LHCN-M2 (cell line): ENCODE data around the gene SERPINB8. TPM values are rescaled to one million over a fixed set of nuclear protein-coding genes. Genes with fewer than 3 reads are reported as not detected.
"Not testable (repeated sequence)": the region's sequence is repeated elsewhere in the genome, so short reads cannot be mapped to it uniquely, and the experiment has no call there.

Source experiments
- DNase-seq: peaks from one replicate; pipeline ENCODE4 v3.0.0-alpha.2; 2012; ENCODE audit warnings: low read depth
- polyA plus RNA-seq: library from polyadenylated mRNA; unstranded; fragments of >200 nt; gene quantifications from one replicate; pipeline ENCODE4 v1.2.1, GENCODE V29; 2012; ENCODE audit warnings: missing spikeins
- total RNA-seq: library from RNA; depleted of rRNA; stranded (reverse); fragments of >200 nt; gene quantifications from 2 replicates; pipeline ENCODE4 v1.2.3, GENCODE V29; 2014; rRNA removed

The SERPINB8 gene
- total RNA-seq, result 17.8 and 21.5 TPM in 2 replicates
- polyA plus RNA-seq, result 12.6 TPM

DNA sequence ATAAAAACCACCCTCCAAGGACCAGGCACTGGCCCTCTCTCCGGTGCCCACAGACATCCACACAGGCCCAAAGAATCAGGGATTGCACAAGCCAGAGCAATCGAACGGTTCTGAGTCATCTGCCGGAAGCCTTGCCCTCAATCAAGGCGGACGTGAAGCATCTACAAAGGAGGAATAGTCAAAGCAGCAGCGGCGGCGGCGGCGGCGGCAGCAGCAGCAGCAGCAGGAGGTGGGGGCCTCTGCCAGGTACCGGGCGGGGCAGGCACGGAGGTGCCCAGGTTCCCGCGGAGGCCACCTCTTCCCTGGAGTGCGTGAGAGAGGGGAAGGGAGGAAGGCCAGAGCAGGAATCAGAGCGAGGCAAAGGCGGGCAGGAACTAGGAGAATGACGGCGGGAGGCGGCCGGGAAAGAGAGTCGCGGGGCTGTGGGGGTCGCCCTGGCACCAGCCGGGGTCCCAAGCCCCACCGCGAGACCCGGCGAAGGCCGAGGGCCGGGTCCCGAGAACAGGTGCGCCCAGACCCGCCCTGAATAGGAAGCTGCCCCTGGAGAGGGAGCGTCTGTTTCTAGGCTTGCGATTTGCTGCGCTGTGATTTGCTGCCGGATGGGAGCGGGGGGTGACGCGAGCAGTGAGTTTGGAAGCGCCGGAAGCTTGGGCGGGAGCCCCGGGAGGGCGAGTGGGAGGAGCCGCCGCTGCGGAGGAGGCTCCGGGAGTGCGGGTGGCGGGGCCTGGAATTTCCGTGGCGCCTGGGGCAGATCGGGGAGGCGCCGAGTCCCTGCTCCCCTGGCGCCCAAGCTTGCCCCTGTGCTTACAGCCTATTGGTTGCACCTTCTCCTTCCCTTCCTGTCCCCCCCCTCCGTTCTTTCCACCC is at the start of gene SERPINB8:
SERPINB8 (plus strand) TSS at position 140 of the 867 bp plus-strand sequence. CDS start 8,228 bp downstream, outside the sequence.
- DNase-seq, result peak; percentile 89

GRCh38 chr18:63922049-63922448 is 47.8 kb upstream of the SERPINB8 start:
- DNase-seq, result no peak

GRCh38 chr18:63924551-63924950 is 45.3 kb upstream of the SERPINB8 start:
- no peak for DNase-seq

DNA sequence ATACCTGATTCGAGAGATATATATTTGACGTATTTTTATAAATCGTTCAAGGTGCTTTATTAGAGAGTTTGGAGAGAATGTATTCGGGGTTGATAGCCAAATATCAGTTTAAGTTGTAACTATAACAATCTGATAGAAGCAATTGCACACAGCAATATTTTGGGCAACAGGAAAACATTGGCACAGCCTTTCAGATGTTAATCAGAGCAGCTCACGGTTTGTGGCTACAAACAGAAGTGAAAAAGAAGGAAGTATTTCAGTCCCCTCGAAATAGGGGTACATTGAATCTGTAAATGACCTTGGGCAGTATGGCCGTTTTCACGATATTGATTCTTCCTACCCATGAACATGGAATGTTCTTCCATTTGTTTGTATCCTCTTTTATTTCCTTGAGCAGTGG is 41.5 kb upstream of the SERPINB8 start:
- DNase-seq, result no peak

- DNase-seq, result not testable (repeated sequence)
These were observed 40.5 kb upstream of the SERPINB8 start for GRCh38 chr18:63929369-63929768.

- DNase-seq, result no peak
These were observed 39.0 kb upstream of the SERPINB8 start for GRCh38 chr18:63930773-63931354.

DNA sequence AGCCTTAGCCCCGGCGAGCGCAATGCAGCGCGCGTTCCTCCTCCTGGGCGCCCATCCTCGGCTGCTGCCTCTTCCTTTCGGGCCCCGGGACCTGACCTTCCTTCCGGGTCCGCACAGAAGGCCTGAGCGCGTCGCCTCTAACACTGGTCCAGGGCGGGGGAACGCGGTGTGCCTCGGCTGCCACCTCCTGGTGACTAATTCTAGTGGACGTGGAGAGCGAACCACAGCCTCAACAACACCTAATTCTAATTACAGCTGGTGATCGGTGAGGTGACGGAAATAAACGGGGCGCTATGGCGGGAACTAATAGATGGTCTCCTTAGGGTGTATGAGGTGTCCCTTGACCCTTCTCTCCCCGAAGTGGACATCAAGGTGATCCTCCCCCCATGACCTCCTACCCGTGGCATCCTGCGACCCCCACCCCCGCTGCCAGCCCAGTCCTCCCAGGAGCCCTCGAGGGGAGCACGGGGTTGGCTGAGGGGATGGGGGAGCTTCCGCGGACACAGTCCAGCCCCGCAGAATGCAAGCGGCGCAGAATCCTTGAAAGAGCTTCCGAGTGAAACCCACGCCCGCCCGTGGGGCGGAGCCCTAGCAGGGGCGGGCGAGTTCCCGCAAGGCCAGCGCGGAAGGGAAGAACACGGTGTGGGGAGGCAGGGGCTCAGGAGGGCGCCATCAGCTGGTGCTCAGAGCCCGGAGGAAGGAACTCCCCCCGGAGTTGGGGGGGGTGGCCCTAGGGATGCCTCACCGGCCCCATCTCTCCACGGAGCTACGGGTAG is 33.5 kb upstream of the SERPINB8 start:
- peak; percentile 74 for DNase-seq

DNA sequence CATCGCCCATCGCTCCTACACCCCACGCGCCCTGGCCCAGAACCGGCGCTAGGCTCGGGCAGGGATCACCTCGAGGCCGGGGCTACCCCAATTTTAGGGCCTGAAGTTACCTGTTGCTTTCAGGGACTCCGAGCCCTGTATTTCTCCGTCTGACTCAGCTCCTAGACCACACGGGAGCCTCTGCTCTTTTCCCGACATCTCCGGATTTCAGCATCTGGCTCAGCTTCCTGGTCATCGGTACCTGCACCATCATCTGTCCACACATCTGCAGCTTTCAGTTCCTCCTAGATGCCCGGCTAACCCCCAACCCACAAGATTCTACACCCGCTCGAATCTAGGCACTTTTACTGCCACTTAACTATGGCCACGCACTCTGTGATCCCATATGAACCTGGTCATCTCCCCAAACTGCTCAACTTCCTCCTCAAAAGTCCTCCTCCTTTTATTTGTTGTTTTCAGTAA is 32.9 kb upstream of the SERPINB8 start:
- DNase-seq, result no peak

DNA sequence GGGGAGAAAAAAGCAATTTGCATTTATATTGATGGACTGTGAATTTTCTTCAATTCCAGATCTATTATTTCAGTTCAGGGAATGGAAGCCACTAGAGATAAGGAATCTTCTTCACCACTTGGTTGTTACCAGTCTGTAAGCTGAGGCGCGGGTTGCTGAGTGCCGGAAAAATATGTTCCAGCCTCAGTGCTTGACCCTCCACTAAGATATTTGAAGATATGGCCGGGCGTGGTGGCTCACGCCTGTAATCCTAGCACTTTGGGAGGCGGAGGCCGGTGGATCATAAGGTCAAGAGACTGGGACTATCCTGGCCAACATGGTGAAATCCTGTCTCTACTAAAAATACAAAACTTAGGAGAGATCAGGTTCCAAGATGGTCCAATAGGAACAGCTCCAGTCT is 29.9 kb upstream of the SERPINB8 start:
- DNase-seq, result no peak

DNA sequence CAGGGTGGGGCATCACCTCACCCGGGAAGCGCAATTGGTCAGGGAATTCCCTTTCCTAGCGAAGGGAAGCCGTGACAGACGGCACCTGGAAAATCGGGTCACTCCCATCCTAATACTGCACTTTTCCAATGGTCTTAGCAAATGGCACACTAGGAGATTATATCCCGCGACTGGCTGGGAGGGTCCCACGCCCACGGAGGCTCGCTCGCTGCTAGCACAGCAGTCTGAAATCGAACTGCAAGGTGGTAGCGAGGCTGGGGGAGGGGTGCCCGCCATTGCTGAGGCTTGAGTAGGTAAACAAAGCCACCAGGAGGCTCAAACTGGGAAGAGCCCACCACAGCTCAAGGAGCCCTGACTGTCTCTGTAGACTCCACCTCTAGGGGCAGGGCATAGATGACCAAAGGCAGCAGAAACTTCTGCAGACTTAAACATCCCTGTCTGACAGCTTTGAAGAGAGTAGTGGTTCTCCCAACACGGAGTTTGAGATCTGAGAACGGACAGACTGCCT is 29.3 kb upstream of the SERPINB8 start:
- DNase-seq, result not testable (repeated sequence)

DNA sequence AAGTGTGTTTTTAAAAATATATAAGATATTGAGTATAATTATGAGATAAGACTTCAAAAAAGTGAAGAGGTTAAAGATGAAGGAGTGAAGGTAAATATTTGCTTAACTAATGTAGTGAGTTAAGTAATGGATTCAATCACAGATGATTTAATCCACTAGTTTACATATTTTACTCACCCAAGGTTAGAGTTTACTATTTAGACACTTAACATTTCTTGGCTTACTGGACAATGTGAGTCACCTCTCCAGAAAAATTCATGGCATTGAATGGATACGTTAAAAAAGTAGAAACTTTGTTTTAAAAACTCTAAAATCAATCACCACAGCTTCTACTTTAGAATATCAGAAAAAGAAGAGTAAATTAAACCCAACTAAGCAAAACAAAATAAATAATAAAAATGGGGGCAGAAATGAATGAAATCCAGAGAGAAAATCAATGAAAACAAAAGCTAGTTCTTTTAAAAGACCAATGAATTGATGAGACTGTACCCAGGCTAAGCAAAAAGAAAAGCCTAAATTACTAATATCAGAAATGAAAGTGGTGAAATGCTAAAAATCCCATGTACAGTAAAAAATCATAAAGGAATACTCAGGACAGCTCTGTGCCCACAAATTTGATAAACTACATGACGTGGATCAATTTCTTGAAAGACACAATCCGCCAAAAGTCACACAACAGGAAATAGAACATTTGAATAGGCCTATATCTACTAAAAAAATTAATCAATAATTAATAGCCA is 22.7 kb upstream of the SERPINB8 start:
- DNase-seq, result no peak

- peak; percentile 15 for DNase-seq
These were observed 20.7 kb upstream of the SERPINB8 start, which contains the start of gene HMSD for GRCh38 chr18:63949068-63949737. HMSD (plus strand) TSS chr18:63949301; CDS start chr18:63953456, 4,155 bp downstream.

DNA sequence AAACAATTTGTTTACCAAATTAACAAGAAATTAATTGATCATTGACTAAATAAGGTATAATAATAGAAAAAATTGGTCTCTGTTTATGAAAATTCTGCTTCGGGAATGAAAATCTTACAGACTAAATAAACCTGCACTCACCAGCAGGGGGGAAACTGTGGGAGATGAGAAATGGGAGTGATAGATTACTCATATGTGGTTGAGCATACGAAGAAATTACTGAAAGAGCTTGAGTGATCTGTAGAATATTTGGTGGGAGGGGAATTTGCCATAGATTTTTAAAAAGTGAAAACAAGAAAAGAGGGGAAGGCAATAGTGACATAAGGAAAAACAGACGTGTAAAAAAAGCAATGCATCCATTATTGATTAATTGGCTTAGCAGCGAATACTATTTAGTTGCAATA is 18.6 kb upstream of the SERPINB8 start:
- peak; percentile 42 for DNase-seq

- DNase-seq, result no peak
These were observed 16.1 kb upstream of the SERPINB8 start for GRCh38 chr18:63953811-63954210.

DNA sequence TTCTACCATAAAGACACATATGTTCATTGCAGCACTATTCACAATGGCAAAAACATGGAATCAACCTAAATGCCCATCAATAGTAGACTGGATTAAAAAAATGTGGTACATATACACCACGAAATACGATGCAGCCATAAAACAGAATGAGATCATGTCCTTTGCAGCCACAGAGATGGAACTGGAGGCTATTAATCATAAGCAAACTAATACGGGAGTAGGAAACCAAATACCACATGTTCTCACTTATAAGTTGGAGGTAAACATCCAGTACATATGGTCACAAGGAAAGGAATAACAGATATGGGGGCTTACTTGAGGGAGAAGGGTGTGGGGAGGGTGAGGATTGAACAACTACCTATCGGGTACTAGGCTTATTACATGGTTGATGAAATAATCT is 13.1 kb upstream of the SERPINB8 start:
- DNase-seq, result peak; percentile 56

- DNase-seq, result no peak
These were observed 9.0 kb upstream of the SERPINB8 start for GRCh38 chr18:63960891-63961290.

- DNase-seq, result peak; percentile 40
These were observed 8.4 kb upstream of the SERPINB8 start for GRCh38 chr18:63961435-63961980.

DNA sequence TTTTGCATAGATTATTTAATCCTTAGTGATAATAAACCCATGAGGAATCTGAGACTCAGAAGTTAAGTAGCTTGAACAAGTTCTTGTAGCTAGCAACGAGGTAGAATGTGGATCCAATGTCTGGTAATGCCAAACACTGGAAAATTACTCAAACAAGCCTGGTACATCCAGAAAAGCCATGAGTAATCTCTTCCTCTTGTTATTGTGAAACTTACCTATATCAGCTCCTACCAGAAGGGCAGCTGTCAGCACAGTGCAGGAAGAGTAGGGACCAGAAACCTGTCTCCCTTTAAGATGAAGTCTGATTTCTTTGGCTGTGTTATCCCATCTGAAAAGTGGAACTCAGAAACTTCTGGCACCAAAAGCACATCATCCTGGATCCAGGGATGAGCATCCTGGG is 7.7 kb upstream of the SERPINB8 start:
- DNase-seq, result peak; percentile 24

DNA sequence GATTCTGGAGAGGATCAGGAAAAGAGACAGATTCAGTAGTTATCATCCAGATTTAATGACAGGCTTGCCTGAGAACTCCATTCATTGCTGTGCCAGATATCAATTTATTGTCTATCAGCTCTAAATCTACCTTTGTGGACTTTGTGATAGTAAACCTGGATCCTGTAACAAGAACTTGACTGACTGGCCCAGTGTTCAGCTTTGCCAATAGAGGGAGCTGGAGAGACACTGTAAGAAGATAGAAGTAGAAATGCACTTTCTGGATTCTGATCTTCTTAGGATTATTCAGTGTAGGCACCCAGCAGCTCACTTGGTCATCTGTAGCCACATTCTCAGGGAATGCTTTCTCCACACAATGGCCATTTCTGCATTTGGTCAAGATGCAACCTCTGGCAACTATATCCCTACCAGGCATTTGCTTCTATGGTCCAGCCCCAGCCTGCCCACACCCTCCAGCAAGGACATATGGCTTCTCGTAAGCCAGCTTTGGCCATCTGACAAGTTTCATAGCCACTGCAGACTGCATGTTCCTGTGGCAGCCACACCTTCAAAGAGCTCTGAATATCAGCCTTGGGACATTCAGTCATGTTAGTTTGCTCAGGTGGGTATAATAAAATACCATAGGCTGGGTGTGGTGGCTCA is 6.1 kb upstream of the SERPINB8 start:
- peak; percentile 59 for DNase-seq

DNA sequence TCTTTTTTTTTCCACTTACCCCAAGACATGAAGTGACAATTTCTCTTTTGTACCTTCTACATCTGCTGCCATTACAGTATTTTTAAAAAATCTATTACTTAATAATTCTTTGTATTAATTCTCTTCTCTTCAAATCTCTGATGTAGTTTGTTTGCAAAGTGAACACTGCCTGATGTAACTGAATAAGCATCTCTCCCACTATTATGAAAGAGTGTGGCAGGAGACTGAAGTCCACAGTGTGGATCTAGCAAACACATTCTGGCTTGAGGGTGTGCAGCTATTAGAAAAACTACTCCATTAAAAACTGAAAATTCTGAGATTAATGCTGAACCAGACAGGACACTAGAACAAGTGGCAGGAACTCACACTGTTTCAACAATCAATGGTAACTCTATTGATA is 5.0 kb upstream of the SERPINB8 start:
- DNase-seq, result no peak
